Endothelial cell (in vitro differentiated cells): ENCODE data around the gene WDR59. TPM values are rescaled to one million over a fixed set of nuclear protein-coding genes. Genes with fewer than 3 reads are reported as not detected.

Source experiments
- DNase-seq: peaks from one replicate; pipeline ENCODE4 v3.0.0; 2021; ENCODE audit warnings: low spot score
- H3K27ac Mint-ChIP-seq: one replicate; pipeline ENCODE4 v1.8.0; 2021; ENCODE audit warnings: mixed read lengths, inconsistent platforms; ENCODE audit not compliant: unreplicated experiment
- H3K27me3 Mint-ChIP-seq: one replicate; pipeline ENCODE4 v1.8.0; 2021; ENCODE audit warnings: mild to moderate bottlenecking, moderate library complexity, mixed read lengths, inconsistent platforms; ENCODE audit not compliant: unreplicated experiment
- H3K36me3 Mint-ChIP-seq: one replicate; pipeline ENCODE4 v1.8.0; 2021; ENCODE audit warnings: mild to moderate bottlenecking, low read depth, mixed read lengths, inconsistent platforms; ENCODE audit not compliant: unreplicated experiment
- H3K4me1 Mint-ChIP-seq: one replicate; pipeline ENCODE4 v1.8.0; 2021; ENCODE audit warnings: mild to moderate bottlenecking, mixed read lengths, inconsistent platforms; ENCODE audit not compliant: unreplicated experiment
- H3K4me3 Mint-ChIP-seq: one replicate; pipeline ENCODE4 v1.8.0; 2021; ENCODE audit warnings: mild to moderate bottlenecking, mixed read lengths, inconsistent platforms; ENCODE audit not compliant: unreplicated experiment
- H3K9me3 Mint-ChIP-seq: one replicate; pipeline ENCODE4 v1.8.0; 2021; ENCODE audit warnings: mixed read lengths, inconsistent platforms; ENCODE audit not compliant: unreplicated experiment
- CTCF ChIP-seq: fragments of 200-600 bp; sonication (generic); IDR thresholded peaks from one replicate; pipeline ENCODE4 v1.5.0; 2021; ENCODE audit warnings: antibody characterized with exemption; ENCODE audit not compliant: unreplicated experiment
- total RNA-seq: library from RNA; stranded (reverse); fragmentation: NEBNext Ultra II Directional; extraction: Animal tissue kit (Norgen Biotek cat#: 25700); gene quantifications from one replicate; pipeline ENCODE4 v1.2.1, GENCODE V29; 2021; ENCODE audit not compliant: unreplicated experiment

Gene WDR59
- total RNA-seq, 1 donor from 2014 or later: 107 TPM

GRCh38 chr16:74896389-74897370 lies 88.2 kb downstream of the WDR59 start:
- Mint-ChIP-seq H3K36me3 (peaks cover 4% of the 10 kb centered on the region), H3K9me3 (no peaks in the 10 kb centered on the region), H3K27me3 (peaks cover 2% of the 10 kb centered on the region), H3K4me3 (no peak overlapping the region), H3K4me1 (no peaks in the 10 kb centered on the region), H3K27ac (no peak overlapping the region)
- no peak for TF ChIP-seq CTCF
- no peak for DNase-seq

DNA sequence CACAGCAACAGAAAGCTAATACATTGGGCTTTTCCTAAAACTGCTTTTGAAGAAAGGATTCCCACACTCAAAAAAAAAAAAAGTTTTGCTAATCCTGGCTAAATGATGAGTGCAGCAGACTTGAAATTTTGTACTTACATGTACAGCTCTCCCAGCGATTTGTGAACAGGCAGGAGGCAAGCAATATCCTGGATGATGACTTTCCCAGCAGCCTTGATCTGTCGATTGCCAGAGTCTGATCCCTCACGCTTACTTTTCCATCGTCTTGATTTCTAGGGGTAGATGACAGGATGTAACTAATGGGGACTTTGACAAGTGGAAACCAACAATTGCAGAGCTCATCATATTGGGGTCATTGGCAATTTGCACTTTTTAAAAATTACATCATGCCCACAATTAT lies 91.4 kb downstream of the WDR59 start:
- H3K36me3 Mint-ChIP-seq: peaks cover 17% of the 10 kb centered on the region
- H3K4me1 Mint-ChIP-seq: peaks cover 6% of the 10 kb centered on the region
- no peak for DNase-seq
- H3K4me3 Mint-ChIP-seq: no peak overlapping the region
- H3K27ac Mint-ChIP-seq: no peak overlapping the region
- TF ChIP-seq CTCF: no peak
- no peaks in the 10 kb centered on the region for H3K9me3 Mint-ChIP-seq
- H3K27me3 Mint-ChIP-seq: peaks cover 3% of the 10 kb centered on the region

GRCh38 chr16:74892574-74893461 lies 92.1 kb downstream of the WDR59 start:
- Mint-ChIP-seq H3K36me3 (peaks cover 20% of the 10 kb centered on the region), H3K9me3 (no peaks in the 10 kb centered on the region)

GRCh38 chr16:74888888-74889287 lies 96.0 kb downstream of the WDR59 start:
- Mint-ChIP-seq H3K27ac (no peak overlapping the region), H3K4me1 (peaks cover 6% of the 10 kb centered on the region), H3K36me3 (peaks cover 45% of the 10 kb centered on the region), H3K9me3 (no peaks in the 10 kb centered on the region), H3K4me3 (no peak overlapping the region), H3K27me3 (peaks cover 2% of the 10 kb centered on the region)
- DNase-seq: no peak
- TF ChIP-seq CTCF: no peak

More at GRCh38 chr16:74892574-74893461, 92.1 kb downstream of the WDR59 start:
- no peak overlapping the region for H3K4me3 Mint-ChIP-seq
- TF ChIP-seq CTCF: no peak
- peaks cover 3% of the 10 kb centered on the region for H3K27me3 Mint-ChIP-seq
- H3K4me1 Mint-ChIP-seq: peaks cover 6% of the 10 kb centered on the region
- H3K27ac Mint-ChIP-seq: no peak overlapping the region
- no peak for DNase-seq
